ENCODE data around the gene RFC4. TPM values are rescaled to one million over a fixed set of nuclear protein-coding genes. Genes with fewer than 3 reads are reported as not detected.
"Not testable (repeated sequence)": the region's sequence is repeated elsewhere in the genome, so short reads cannot be mapped to it uniquely, and the experiment has no call there.

RFC4 gene
- total RNA-seq, 1 experiment from 2014 or later: 107 TPM

DNA sequence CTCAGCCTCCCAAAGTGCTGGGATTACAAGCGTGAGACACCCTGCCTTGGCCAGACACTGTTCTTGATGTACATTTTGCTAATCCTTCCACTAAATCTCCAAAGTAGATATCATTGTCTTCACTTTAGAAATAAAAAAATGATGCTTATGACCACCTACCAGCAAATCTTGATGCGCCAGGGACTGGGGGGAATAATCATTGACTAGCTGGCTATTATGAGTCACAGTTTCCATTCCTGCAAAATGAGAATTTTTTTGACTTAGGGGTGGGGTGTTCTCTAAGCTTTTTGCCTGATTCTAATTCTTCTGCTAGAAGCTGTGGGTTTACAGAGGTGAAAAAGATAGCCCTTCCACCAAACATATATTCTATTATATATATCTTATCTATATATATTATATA lies 17.1 kb upstream of the RFC4 start:
- H3K9me3 Mint-ChIP-seq (ENCODE audit: low read depth, unreplicated experiment): no peaks in the 10 kb centered on the region
- H3K4me1 Mint-ChIP-seq (ENCODE audit: low read depth, unreplicated experiment): peaks cover 33% of the 10 kb centered on the region
- TF ChIP-seq, protein P1, sequence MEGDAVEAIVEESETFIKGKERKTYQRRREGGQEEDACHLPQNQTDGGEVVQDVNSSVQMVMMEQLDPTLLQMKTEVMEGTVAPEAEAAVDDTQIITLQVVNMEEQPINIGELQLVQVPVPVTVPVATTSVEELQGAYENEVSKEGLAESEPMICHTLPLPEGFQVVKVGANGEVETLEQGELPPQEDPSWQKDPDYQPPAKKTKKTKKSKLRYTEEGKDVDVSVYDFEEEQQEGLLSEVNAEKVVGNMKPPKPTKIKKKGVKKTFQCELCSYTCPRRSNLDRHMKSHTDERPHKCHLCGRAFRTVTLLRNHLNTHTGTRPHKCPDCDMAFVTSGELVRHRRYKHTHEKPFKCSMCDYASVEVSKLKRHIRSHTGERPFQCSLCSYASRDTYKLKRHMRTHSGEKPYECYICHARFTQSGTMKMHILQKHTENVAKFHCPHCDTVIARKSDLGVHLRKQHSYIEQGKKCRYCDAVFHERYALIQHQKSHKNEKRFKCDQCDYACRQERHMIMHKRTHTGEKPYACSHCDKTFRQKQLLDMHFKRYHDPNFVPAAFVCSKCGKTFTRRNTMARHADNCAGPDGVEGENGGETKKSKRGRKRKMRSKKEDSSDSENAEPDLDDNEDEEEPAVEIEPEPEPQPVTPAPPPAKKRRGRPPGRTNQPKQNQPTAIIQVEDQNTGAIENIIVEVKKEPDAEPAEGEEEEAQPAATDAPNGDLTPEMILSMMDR (IDR thresholded peaks at IDR 0.05; ENCODE audit: unreplicated experiment): no peak
- no peak overlapping the region for H3K4me3 Mint-ChIP-seq (ENCODE audit: low read depth, unreplicated experiment)
- no peak overlapping the region for H3K27ac Mint-ChIP-seq (ENCODE audit: unreplicated experiment)
- CTCF ChIA-PET: interaction anchor here (0.6 kb wide), 1 partner anchor 20 kb away, joined by 3 read pairs; no protein-coding TSS in a partner anchor
- BruUV-seq (replicated peaks): no TSS peak
- DNase-seq: no peak
- H3K36me3 Mint-ChIP-seq (ENCODE audit: insufficient read depth, unreplicated experiment): peaks cover 26% of the 10 kb centered on the region
- peaks cover 46% of the 10 kb centered on the region for H3K27me3 Mint-ChIP-seq (ENCODE audit: unreplicated experiment)
- intact Hi-C loops (cut with micrococcal nuclease; ENCODE audit: unreplicated experiment): loop anchor here (10.0 kb wide), 1 partner anchor 409 kb away; no protein-coding TSS in a partner anchor

DNA sequence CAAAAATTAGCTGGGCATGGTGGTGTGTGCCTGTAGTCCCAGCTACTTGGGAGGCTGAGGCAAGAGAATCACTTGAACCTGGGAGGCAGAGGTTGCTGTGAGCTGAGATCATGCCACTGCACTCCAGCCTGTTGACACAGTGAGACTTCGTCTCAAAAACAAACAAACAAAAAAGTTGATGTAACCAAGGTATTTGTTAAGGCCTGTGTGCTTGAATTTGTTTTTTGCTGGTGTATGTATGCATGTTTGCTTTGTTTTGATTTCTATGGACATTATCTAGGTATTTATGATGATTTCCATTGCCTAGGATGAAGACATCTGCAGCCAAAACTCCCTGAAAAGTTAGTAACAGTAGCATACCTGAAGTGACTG lies 16.1 kb upstream of the RFC4 start:
- intact Hi-C loops (cut with micrococcal nuclease; ENCODE audit: unreplicated experiment): loop anchor here (10.0 kb wide), 1 partner anchor 408 kb away; no protein-coding TSS in a partner anchor
- Mint-ChIP-seq H3K4me1 (ENCODE audit: low read depth, unreplicated experiment) (peaks cover 33% of the 10 kb centered on the region), H3K27me3 (ENCODE audit: unreplicated experiment) (peaks cover 39% of the 10 kb centered on the region), H3K36me3 (ENCODE audit: insufficient read depth, unreplicated experiment) (peaks cover 20% of the 10 kb centered on the region)
- BruUV-seq (replicated peaks); DNase-seq; H3K4me3 Mint-ChIP-seq (ENCODE audit: low read depth, unreplicated experiment); H3K27ac Mint-ChIP-seq (ENCODE audit: unreplicated experiment); H3K9me3 Mint-ChIP-seq (ENCODE audit: low read depth, unreplicated experiment): not testable (repeated sequence)
- CTCF ChIA-PET: interaction anchor here (1.0 to 1.6 kb wide), 6 partner anchors 13 to 343 kb away, joined by 3 to 14 read pairs (median 5); no protein-coding TSS in a partner anchor

DNA sequence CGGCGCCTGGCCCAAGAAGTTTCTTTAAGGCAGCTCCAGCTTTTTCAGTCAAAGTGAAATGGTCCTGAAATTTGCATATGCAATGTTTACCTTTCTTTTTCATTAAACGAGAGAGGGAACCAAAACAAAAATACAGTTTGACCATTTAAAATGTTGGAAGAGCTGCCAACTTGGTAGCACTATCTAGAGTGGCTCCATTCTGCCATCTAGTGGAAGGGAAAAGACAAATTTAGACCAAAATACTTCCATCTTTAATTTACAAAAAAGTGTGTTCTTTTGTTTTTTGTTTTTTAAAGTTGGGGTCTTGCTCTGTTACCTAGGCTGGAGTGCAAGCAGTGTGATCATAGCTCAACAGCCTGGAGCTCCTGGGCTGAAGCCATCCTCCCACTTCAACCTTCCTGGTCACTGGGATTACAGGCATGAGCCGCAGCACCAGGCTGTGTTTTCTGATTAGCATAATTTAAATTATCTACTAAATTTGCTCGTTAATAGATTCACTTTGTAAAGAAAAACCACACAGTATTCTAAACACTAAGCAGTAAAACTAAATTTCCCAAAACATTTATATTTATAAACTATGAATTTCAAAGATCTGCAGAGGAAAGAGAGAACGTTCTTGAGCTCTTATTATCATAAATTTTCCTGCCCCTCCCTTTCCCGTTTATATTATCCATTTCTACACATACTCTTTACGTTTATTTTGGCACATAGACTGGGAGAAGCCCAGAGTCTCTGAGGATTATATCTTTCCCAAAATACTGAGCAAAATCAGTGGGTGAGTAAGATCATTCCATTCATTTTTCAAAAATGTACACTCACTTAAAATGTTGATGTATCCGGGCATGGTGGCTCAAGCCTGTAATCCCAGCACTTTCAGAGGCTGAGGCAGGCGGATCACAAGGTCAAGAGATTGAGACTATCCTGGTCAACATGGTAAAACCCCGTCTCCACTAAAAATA lies 15.4 kb upstream of the RFC4 start:
- CTCF ChIA-PET: interaction anchor here (0.8 to 1.6 kb wide), 10 partner anchors 13 to 839 kb away, joined by 3 to 14 read pairs (median 4); no protein-coding TSS in a partner anchor
- Mint-ChIP-seq H3K9me3 (ENCODE audit: low read depth, unreplicated experiment) (no peaks in the 10 kb centered on the region), H3K4me3 (ENCODE audit: low read depth, unreplicated experiment) (no peak overlapping the region), H3K27ac (ENCODE audit: unreplicated experiment) (no peak overlapping the region), H3K4me1 (ENCODE audit: low read depth, unreplicated experiment) (peaks cover 31% of the 10 kb centered on the region), H3K27me3 (ENCODE audit: unreplicated experiment) (peaks cover 34% of the 10 kb centered on the region), H3K36me3 (ENCODE audit: insufficient read depth, unreplicated experiment) (peaks cover 13% of the 10 kb centered on the region)
- TF ChIP-seq, protein P1 (IDR thresholded peaks at IDR 0.05; ENCODE audit: unreplicated experiment): peak; percentile 57
- BruUV-seq (replicated peaks): no TSS peak
- DNase-seq: peak; percentile 60
- intact Hi-C loops (cut with micrococcal nuclease; ENCODE audit: unreplicated experiment): loop anchor here (1.0 to 10.0 kb wide), 4 partner anchors 207 to 563 kb away; no protein-coding TSS in a partner anchor

DNA sequence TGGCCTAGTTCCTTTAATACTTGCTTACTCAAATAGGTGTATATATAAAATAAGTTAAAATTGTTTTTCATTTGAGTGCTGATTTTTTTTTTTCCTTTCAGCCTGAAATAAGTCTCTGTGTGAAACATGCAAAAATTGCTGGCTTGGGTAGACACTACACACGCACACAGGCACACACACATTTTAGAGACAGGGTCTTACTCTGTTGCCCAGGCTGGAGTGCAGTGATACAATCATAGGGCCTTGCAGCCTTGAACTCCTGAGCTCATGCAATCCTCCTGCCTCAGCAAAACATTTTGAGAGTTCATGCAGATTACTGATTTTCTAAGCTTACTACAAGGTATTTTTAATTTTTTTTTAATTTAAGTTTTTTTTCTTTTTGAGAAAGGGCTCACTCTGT lies 12.7 kb upstream of the RFC4 start:
- peaks cover 4% of the 10 kb centered on the region for H3K4me1 Mint-ChIP-seq (ENCODE audit: low read depth, unreplicated experiment)
- peaks cover 6% of the 10 kb centered on the region for H3K27me3 Mint-ChIP-seq (ENCODE audit: unreplicated experiment)
- H3K36me3 Mint-ChIP-seq (ENCODE audit: insufficient read depth, unreplicated experiment): no peaks in the 10 kb centered on the region
- DNase-seq: no peak
- no peak overlapping the region for H3K27ac Mint-ChIP-seq (ENCODE audit: unreplicated experiment)
- H3K4me3 Mint-ChIP-seq (ENCODE audit: low read depth, unreplicated experiment): no peak overlapping the region
- no TSS peak for BruUV-seq (replicated peaks)
- TF ChIP-seq, protein P1 (IDR thresholded peaks at IDR 0.05; ENCODE audit: unreplicated experiment): no peak
- CTCF ChIA-PET: interaction anchor here (0.5 to 0.7 kb wide), 2 partner anchors 79 to 279 kb away, joined by 3 read pairs; no protein-coding TSS in a partner anchor
- intact Hi-C loops (cut with micrococcal nuclease; ENCODE audit: unreplicated experiment): no loop called here
- no peaks in the 10 kb centered on the region for H3K9me3 Mint-ChIP-seq (ENCODE audit: low read depth, unreplicated experiment)
